ENCODE measurements around the gene FBXW9. TPM values are rescaled to one million over a fixed set of nuclear protein-coding genes. Genes with fewer than 3 reads are reported as not detected.
"Not testable (repeated sequence)": the region's sequence is repeated elsewhere in the genome, so short reads cannot be mapped to it uniquely, and the experiment has no call there.

Gene FBXW9
- polyA plus RNA-seq, 1 donor: 5.2 TPM

- DNase-seq: no peak
Measured at GRCh38 chr19:12680034-12680433, 16.4 kb downstream of the FBXW9 start.

DNA sequence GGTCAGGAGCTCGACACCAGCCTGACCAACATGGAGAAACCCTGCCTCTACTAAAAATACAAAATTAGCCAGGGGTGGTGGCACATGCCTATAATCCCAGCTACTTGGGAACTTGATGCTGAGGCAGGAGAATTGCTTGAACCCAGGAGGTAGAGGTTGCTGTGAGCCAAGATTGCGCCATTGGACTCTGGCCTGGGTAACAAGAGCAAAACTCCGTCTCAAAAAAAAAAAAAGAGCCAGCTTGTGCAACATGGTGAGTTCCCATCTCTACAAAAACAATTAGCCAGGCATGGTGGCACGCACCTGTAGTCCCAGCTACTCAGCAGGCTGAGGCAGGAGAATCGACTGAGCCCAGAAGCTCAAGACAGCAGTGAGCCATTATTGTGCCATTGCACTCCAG, 18.4 kb downstream of the FBXW9 start:
- not testable (repeated sequence) for DNase-seq

DNA sequence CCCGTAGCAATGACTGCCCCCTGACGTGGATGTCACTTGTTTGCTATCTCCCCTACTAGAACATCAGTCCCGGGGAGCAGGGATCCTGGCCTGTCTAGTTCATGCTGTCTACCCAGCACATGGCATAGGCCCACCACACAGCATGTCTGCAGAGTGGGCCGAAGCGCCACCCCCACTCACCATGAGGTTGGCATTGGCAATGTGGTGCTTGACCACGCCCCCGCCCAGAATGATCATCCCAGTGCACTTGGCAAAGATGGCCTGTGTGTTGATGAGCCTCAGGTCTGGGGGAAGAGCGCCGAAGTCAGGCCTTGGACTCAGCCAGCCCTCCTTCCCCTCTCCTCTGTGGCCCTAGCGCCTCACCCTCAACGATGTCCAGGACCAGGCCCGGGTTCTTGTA, 19.5 kb downstream of the FBXW9 start:
- DNase-seq: no peak

- DNase-seq: peak; percentile 71
Measured at GRCh38 chr19:12676384-12676792, 20.0 kb downstream of the FBXW9 start.

DNA sequence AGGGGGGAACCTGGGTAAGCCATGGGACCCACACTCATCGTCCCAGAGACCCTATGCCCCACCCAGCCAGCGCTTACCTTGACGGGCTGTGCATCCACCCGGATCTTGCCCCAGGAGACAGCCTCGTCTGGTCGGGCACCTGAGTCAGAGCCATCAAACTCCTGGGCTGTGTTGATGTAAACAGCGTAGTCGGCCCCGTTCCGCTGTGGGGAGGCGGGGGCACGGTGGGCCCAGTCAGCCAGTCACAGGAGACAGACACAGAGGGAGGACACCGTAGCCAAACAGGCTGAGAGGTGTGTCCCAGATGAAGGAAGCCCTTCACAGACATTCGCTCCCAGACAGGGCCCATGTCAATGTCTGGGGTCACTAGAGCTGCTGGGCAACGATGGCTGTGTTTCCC, 20.5 kb downstream of the FBXW9 start:
- no peak for DNase-seq

GRCh38 chr19:12675399-12675798, 21.0 kb downstream of the FBXW9 start:
- no peak for DNase-seq

DNA sequence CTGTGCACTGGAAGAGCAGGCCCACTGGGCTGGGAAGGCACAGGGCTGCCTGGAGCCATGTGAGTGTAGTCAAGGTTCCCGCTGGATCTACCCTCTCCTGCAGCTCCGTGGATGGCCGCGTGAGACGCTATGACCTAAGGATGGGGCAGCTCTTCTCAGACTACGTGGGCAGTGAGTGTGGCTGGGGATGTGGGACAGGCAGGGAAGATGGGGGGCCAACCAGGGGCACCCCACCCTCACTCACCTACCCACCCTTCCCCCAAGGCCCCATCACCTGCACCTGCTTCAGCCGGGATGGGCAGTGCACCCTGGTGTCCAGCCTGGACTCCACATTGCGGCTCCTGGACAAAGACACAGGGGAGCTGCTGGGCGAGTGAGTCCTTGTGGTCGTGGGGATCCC, 23.7 kb downstream of the FBXW9 start:
- DNase-seq: no peak

GRCh38 chr19:12670159-12670928, 26.1 kb downstream of the FBXW9 start:
- no peak for DNase-seq

DNA sequence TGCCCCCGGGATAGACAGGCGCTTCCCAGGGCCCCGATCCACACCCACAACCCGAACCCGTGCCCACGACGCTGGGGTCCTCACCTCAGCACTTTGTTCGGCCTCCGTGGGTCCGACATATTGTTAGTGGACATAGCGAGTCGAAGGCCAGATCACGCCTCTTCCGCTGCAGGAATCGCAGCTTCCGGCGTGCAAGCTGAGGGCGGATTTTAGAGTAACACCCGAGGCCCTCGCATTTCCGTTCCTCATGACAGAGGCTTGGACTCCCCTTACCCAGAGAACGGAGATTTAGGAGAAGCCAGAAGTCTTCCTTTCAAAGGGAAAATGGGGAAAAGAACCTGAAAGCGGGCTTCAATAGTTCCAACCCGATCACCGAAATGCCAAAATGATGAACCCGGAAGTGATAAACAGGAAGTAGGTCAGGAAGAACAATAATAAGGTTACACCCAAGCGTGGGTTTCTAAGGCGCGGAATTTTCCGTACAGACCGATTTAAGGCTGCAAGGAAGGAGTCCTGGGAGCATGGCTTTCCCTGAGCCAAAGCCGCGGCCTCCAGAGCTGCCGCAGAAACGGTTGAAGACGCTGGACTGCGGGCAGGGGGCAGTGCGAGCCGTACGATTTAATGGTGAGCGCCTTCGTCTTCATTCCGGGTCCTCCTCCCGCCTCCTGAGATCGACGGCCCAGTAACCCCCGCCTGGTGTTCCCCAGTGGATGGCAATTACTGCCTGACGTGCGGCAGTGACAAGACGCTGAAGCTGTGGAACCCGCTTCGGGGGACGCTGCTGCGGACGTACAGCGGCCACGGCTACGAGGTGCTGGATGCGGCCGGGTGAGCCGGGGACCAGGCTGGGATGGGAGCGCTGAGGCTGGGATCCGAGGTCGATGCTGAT, 26.9 kb downstream of the FBXW9 start:
- peak; percentile 89 for DNase-seq

DNA sequence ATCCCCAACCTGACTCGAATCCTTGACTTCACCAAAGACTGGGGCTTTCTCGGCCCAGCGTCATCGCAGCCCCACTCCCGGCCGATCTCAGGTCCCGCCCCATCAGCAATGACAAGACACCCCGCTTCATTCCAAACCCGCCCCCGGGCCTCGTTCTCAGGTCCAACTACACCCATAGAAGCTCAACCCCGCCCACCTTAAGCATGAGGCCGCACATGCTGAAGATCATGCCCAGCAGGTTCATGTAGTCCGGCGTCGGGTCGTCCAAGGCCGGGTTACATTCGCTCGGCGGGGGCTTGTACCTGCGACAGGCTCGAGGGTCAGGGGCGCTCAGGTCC, 27.5 kb downstream of the FBXW9 start:
- DNase-seq: peak; percentile 63

DNA sequence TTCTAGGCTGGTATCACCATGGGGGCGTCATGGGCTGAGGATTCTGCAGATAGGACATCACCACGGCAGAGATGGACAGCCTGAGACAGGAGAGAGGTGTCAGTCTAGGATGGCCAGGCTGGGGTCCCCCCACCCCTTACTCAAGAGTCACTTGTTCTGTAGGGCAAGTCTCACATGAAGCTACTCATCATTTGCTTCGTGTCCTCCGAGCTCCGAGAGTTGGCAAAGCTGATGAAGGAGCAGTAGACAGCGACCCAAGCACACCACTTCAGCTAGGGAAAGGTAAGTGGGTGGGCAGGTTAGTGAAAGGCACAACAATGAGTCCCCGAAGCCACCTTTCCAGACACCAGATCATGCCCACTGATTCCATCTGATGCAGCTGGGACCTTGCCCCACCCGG, 28.1 kb downstream of the FBXW9 start:
- no peak for DNase-seq

GRCh38 chr19:12667731-12668302, 28.6 kb downstream of the FBXW9 start:
- DNase-seq: no peak

- peak; percentile 81 for DNase-seq
Measured at GRCh38 chr19:12666265-12667048, 30.0 kb downstream of the FBXW9 start, which contains the start of the genes MAN2B1 and WDR83. TSS of gene MAN2B1 (minus strand) at chr19:12666742. CDS start at chr19:12666701, 41 bp downstream. TSS of gene WDR83 (plus strand) at chr19:12666807. CDS start at chr19:12669791, 2,984 bp downstream.

- no peak for DNase-seq
Measured at GRCh38 chr19:12665671-12666264, 30.7 kb downstream of the FBXW9 start.

DNA sequence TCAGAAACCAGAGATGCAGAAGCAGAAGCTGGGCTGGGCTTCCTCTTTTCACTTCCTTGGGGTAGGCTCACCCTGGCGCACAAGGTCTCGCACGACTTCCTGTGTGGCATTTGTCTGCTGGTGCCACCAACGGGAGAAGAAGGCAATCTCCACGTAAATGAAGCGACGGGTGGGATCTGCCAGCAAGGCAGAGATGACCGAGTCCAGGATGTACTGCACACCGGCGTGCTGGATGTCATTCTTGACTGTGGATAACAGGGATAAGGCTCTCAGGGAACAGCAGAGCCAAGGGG, 31.2 kb downstream of the FBXW9 start:
- no peak for DNase-seq

DNA sequence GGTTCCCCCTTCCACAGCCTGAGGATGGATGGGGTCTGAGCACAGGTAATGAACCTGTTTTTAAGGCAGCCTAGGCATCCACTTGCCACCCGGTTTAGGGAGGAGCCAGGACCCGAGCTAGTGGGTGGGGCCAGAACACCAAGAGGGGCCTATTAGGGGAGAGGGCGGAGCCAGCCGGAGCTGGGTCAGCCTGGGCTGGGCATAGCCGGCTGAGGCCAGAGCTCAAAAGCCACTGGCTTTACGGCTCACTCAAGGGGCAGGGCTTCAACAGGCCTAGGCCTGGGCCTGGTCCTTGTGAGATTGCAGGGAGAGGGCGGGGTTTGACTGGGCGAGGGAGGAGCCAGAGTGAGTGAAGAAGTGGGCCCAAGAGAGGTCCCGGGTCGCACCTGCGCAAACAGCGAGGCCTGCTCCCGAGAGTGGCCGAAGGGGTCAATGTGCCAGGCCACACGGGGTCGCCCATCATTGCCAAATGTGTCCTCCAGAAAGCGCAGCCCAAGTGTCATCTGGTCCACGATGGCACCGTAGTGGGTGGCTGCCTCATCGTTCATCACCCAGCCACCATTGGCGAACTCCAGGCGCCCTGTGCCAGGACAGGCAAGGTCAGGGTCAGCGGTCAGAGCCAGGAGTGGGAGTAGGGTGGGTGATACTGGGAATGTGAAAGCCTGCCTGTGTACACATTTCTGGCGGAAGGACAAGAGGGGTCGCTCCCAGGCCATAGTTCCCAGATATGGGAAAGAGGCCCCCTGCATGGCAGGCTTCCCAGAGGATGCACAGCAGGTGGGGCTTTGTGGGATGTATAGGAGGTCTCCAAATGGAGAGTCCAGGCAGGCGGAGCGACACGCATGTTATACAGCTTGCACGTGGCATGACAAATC, 31.8 kb downstream of the FBXW9 start:
- no peak for DNase-seq

DNA sequence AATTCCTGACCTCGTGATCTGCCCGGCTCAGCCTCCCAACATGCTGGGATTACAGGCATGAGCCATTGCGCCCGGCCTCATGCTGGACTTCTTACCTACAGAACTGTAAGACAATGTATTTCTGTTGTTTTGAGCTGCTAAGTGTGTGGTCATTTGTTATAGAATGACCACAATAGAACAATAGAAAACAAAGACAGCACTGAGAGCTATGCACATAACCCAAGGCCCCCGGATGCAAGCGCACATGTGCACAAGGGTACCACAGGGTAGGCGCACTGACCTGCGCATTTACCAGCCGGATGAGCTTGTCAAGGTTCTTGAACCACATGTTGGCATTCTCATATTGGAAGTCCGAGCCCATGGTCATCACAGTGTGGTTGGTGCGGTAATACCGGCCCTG, 35.5 kb downstream of the FBXW9 start:
- no peak for DNase-seq

- DNase-seq: no peak
Measured at GRCh38 chr19:12657966-12658365, 38.5 kb downstream of the FBXW9 start.

DNA sequence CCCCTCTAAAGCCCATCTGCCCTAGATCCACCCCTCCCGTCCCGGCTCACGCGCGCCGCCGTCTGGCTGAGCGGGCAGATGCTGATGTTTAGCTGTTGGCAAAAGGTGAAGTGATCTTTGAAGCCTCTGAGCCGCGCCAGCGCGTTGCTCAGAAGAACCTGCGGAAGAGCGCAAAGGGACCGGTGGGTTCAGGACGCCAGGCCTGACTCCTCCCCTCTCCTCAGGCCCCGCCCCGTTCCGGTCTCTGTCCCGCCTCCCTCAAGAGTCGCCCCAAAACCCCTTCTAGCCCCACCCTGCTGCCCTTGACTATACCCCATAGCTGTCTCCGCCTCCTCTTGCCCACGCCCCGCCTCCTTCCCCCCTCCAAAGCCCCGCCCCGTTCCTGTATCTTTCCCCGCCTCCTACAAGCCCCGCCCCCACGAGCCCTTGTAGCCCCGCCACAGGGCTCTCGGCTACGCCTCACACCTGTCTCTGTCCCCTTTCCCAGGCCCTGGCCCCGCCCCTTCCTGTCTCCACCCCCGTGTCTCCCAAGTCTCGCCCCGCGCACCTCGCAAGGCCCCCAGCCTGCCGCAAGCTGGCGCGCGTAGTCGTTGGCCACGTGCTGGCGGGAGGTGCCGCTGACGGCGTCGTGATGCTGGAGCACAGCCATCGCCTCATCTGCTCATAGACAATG, 39.4 kb downstream of the FBXW9 start:
- no peak for DNase-seq

GRCh38 chr19:12655546-12655945, 40.9 kb downstream of the FBXW9 start:
- DNase-seq: no peak

GRCh38 chr19:12652219-12652618, 44.2 kb downstream of the FBXW9 start:
- no peak for DNase-seq

Measured in hindlimb muscle (tissue), 1 donor.